NB4 (cell line): ENCODE data around the gene NOC2L.
A peak's percentile ranks its signal among the peaks of the same experiment; 100 is the strongest.

Source experiments
- DNase-seq: peaks from one replicate; pipeline ENCODE4 v3.0.0; 2010; ENCODE audit warnings: low read depth
- H3K4me3 ChIP-seq: one replicate; pipeline ENCODE4 v1.5.1; 2011; ENCODE audit warnings: mild to moderate bottlenecking, low read depth, low read length, moderate library complexity
- CTCF ChIP-seq: IDR thresholded peaks from one replicate; pipeline ENCODE4 v1.5.1; 2012; ENCODE audit warnings: low read depth, low read length
- MAX ChIP-seq: IDR thresholded peaks from 2 replicates; pipeline ENCODE4 v1.6.1; 2011; ENCODE audit warnings: low read depth, low read length
- MYC ChIP-seq: IDR thresholded peaks from 2 replicates; pipeline ENCODE4 v1.6.1; 2011; ENCODE audit warnings: low read depth, low read length
- POLR2A ChIP-seq: IDR thresholded peaks from 2 replicates; pipeline ENCODE4 v1.6.1; 2011; ENCODE audit warnings: mild to moderate bottlenecking; ENCODE audit not compliant: insufficient read length; ENCODE audit errors: extremely low read depth

NOC2L gene

GRCh38 chr1:942411-942821, 16.6 kb downstream of the NOC2L start:
- TF ChIP-seq POLR2A (no peak), MYC (no peak), MAX (no peak), CTCF (no peak)
- no peak overlapping the region for H3K4me3 ChIP-seq
- no peak for DNase-seq

- TF ChIP-seq MAX (no peak), CTCF (no peak), MYC (no peak), POLR2A (no peak)
- DNase-seq, result peak; percentile 76
- H3K4me3 ChIP-seq, result no peak overlapping the region
Measured at GRCh38 chr1:941588-942383, 17.3 kb downstream of the NOC2L start.

GRCh38 chr1:941015-941587, 18.0 kb downstream of the NOC2L start:
- no peak for DNase-seq
- no peak overlapping the region for H3K4me3 ChIP-seq
- no peak for TF ChIP-seq MAX
- no peak for TF ChIP-seq POLR2A

GRCh38 chr1:940107-941014, 18.7 kb downstream of the NOC2L start:
- TF ChIP-seq MYC, result peak; percentile 5; the same call in 1 of the 2 replicates
- TF ChIP-seq MAX, result no peak
- no peak for TF ChIP-seq CTCF
- no peak for TF ChIP-seq POLR2A
- DNase-seq, result peak; percentile 70
- no peak overlapping the region for H3K4me3 ChIP-seq

GRCh38 chr1:939511-940106, 19.4 kb downstream of the NOC2L start:
- TF ChIP-seq MAX (no peak), MYC (no peak), CTCF (no peak), POLR2A (no peak)
- H3K4me3 ChIP-seq, result no peak overlapping the region
- DNase-seq, result no peak
